ENCODE measurements around the gene RNF151.
A peak's percentile ranks its signal among the peaks of the same experiment; 100 is the strongest.
"Not testable (repeated sequence)": the region's sequence is repeated elsewhere in the genome, so short reads cannot be mapped to it uniquely, and the experiment has no call there.

The RNF151 gene

GRCh38 chr16:1966460-1966859 is at the start of gene RNF151:
Gene RNF151 (plus strand): TSS chr16:1966856. CDS start chr16:1966882, 26 bp downstream.
- DNase-seq (ENCODE audit: low read depth): no peak

- no peak for DNase-seq (ENCODE audit: low read depth)
Measured at GRCh38 chr16:1917056-1917664, 49.5 kb upstream of the RNF151 start.

- DNase-seq (ENCODE audit: low read depth): no peak
Measured at GRCh38 chr16:1917665-1918350, 48.8 kb upstream of the RNF151 start.

- DNase-seq (ENCODE audit: low read depth): no peak
Measured at GRCh38 chr16:1918351-1919326, 48.0 kb upstream of the RNF151 start, which contains the start of gene HS3ST6. Gene HS3ST6 (minus strand): TSS chr16:1918415. CDS start chr16:1918323, 92 bp downstream.

GRCh38 chr16:1919327-1919998 is 47.2 kb upstream of the RNF151 start:
- no peak for DNase-seq (ENCODE audit: low read depth)

- not testable (repeated sequence) for DNase-seq (ENCODE audit: low read depth)
Measured at GRCh38 chr16:1920122-1920521, 46.5 kb upstream of the RNF151 start.

- DNase-seq (ENCODE audit: low read depth): peak; percentile 24
Measured at GRCh38 chr16:1920727-1921171, 45.9 kb upstream of the RNF151 start.

GRCh38 chr16:1922357-1922756 is 44.3 kb upstream of the RNF151 start:
- no peak for DNase-seq (ENCODE audit: low read depth)

- peak; percentile 63 for DNase-seq (ENCODE audit: low read depth)
Measured at GRCh38 chr16:1923299-1924034, 43.2 kb upstream of the RNF151 start.

GRCh38 chr16:1924095-1924494 is 42.6 kb upstream of the RNF151 start:
- no peak for DNase-seq (ENCODE audit: low read depth)

- no peak for DNase-seq (ENCODE audit: low read depth)
Measured at GRCh38 chr16:1926271-1926670, 40.4 kb upstream of the RNF151 start.

GRCh38 chr16:1929105-1929504 is 37.6 kb upstream of the RNF151 start:
- DNase-seq (ENCODE audit: low read depth): peak; percentile 30

- peak; percentile 81 for DNase-seq (ENCODE audit: low read depth)
Measured at GRCh38 chr16:1929578-1930337, 36.9 kb upstream of the RNF151 start.

- no peak for DNase-seq (ENCODE audit: low read depth)
Measured at GRCh38 chr16:1930338-1930720, 36.3 kb upstream of the RNF151 start.

GRCh38 chr16:1932050-1933028 is 34.3 kb upstream of the RNF151 start:
- peak; percentile 35 for DNase-seq (ENCODE audit: low read depth)

GRCh38 chr16:1933097-1933661 is 33.5 kb upstream of the RNF151 start:
- no peak for DNase-seq (ENCODE audit: low read depth)

GRCh38 chr16:1936945-1937479 is 29.6 kb upstream of the RNF151 start:
- DNase-seq (ENCODE audit: low read depth): no peak

- no peak for DNase-seq (ENCODE audit: low read depth)
Measured at GRCh38 chr16:1938316-1938715, 28.3 kb upstream of the RNF151 start.

- DNase-seq (ENCODE audit: low read depth): no peak
Measured at GRCh38 chr16:1938910-1939309, 27.7 kb upstream of the RNF151 start.
